IMR-90 (cell line): ENCODE measurements around the gene SRPRA.

ENCODE experiments used
- BHLHE40 ChIP-seq: fragments of 150-350 bp; IDR thresholded peaks from 2 replicates; pipeline ENCODE4 v1.6.1; 2016; ENCODE audit warnings: mild to moderate bottlenecking, low read depth, low read length
- CEBPB ChIP-seq: IDR thresholded peaks from 2 replicates; pipeline ENCODE4 v1.6.1; 2012; ENCODE audit warnings: low read depth, low read length, improper control_type of control experiment
- FOS ChIP-seq: fragments of 150-350 bp; IDR thresholded peaks from 2 replicates; pipeline ENCODE4 v1.6.1; 2016; ENCODE audit warnings: low read depth, low read length
- MAFK ChIP-seq: IDR thresholded peaks from 2 replicates; pipeline ENCODE4 v1.6.1; 2012; ENCODE audit warnings: low read depth, low read length, improper control_type of control experiment
- MAZ ChIP-seq: IDR thresholded peaks from 2 replicates; pipeline ENCODE4 v1.6.1; 2012; ENCODE audit warnings: low read depth, mild to moderate bottlenecking, low read length, improper control_type of control experiment, moderate library complexity, borderline replicate concordance
- MXI1 ChIP-seq: IDR thresholded peaks from 2 replicates; pipeline ENCODE4 v1.6.1; 2012; ENCODE audit warnings: low read depth, mild to moderate bottlenecking, low read length, moderate library complexity, borderline replicate concordance
- NFE2L2 ChIP-seq: fragments of 150-350 bp; IDR thresholded peaks from 2 replicates; pipeline ENCODE4 v1.6.1; 2016; ENCODE audit warnings: low read depth, mild to moderate bottlenecking, low read length
- POLR2A ChIP-seq: IDR thresholded peaks from 2 replicates; pipeline ENCODE4 v1.6.1; 2012; ENCODE audit warnings: mild to moderate bottlenecking, low read depth, low read length
- RAD21 ChIP-seq: IDR thresholded peaks from 2 replicates; pipeline ENCODE4 v1.6.1; 2012; ENCODE audit warnings: low read length, improper control_type of control experiment
- RCOR1 ChIP-seq: IDR thresholded peaks from 2 replicates; pipeline ENCODE4 v1.6.1; 2012; ENCODE audit warnings: mild to moderate bottlenecking, low read length, improper control_type of control experiment; ENCODE audit not compliant: insufficient replicate concordance
- RFX5 ChIP-seq: IDR thresholded peaks from 2 replicates; pipeline ENCODE4 v1.8.0; 2012; ENCODE audit warnings: low read depth, mild to moderate bottlenecking, low read length, moderate library complexity
- SMC3 ChIP-seq: fragments of 150-350 bp; IDR thresholded peaks from 2 replicates; pipeline ENCODE4 v1.6.1; 2016; ENCODE audit warnings: low read depth, mild to moderate bottlenecking, antibody characterized with exemption, low read length, moderate library complexity
- TF ChIP-seq, protein P1 (sequence below): conservative IDR thresholded peaks from 2 replicates; pipeline ENCODE4 v1.5.1; 2012; ENCODE audit warnings: mild to moderate bottlenecking, low read depth, low read length, improper control_type of control experiment
- TF ChIP-seq, protein P2 (sequence below): fragments of 150-350 bp; IDR thresholded peaks from 2 replicates; pipeline ENCODE4 v1.6.1; 2016; ENCODE audit warnings: low read depth, mild to moderate bottlenecking, low read length, moderate library complexity, borderline replicate concordance

DNA sequence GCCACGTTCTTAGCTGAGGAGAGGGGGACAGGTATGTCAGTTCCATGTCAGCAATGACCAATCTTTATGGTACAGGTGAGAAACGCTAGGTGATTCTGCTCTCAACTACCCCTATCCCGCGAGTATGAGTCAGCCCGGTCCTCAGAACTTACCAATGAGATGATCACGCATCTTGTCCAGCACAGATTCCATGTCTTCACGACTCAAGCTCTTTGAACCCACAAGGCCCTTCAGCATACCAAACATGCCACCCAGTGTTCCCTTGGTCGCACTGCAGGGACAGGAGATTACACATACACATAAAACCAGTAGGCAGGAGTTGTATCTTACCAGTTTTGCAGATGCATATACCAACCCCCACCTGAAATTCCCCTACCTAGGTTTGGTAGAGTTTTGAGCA, 2.9 kb downstream of the SRPRA start:
- TF ChIP-seq RCOR1 (no peak), RAD21 (no peak), CEBPB (no peak), MXI1 (no peak), POLR2A (no peak), FOS (no peak), NFE2L2 (no peak), BHLHE40 (no peak), MAFK (no peak), SMC3 (no peak), MAZ (no peak), RFX5 (no peak)
- TF ChIP-seq, protein P1, sequence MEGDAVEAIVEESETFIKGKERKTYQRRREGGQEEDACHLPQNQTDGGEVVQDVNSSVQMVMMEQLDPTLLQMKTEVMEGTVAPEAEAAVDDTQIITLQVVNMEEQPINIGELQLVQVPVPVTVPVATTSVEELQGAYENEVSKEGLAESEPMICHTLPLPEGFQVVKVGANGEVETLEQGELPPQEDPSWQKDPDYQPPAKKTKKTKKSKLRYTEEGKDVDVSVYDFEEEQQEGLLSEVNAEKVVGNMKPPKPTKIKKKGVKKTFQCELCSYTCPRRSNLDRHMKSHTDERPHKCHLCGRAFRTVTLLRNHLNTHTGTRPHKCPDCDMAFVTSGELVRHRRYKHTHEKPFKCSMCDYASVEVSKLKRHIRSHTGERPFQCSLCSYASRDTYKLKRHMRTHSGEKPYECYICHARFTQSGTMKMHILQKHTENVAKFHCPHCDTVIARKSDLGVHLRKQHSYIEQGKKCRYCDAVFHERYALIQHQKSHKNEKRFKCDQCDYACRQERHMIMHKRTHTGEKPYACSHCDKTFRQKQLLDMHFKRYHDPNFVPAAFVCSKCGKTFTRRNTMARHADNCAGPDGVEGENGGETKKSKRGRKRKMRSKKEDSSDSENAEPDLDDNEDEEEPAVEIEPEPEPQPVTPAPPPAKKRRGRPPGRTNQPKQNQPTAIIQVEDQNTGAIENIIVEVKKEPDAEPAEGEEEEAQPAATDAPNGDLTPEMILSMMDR, result no peak
- TF ChIP-seq, protein P2, sequence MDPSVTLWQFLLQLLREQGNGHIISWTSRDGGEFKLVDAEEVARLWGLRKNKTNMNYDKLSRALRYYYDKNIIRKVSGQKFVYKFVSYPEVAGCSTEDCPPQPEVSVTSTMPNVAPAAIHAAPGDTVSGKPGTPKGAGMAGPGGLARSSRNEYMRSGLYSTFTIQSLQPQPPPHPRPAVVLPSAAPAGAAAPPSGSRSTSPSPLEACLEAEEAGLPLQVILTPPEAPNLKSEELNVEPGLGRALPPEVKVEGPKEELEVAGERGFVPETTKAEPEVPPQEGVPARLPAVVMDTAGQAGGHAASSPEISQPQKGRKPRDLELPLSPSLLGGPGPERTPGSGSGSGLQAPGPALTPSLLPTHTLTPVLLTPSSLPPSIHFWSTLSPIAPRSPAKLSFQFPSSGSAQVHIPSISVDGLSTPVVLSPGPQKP, result no peak
